H9 (cell line): Measurements from ENCODE around the gene ELL3. TPM values are rescaled to one million over a fixed set of nuclear protein-coding genes. Genes with fewer than 3 reads are reported as not detected.

Source experiments
- DNase-seq: peaks from one replicate; pipeline ENCODE4 v3.0.0-alpha.2; 2017
- H2AFZ ChIP-seq: one replicate; pipeline ENCODE4 v1.6.1; 2013; ENCODE audit warnings: mild to moderate bottlenecking, low read length, control low read depth, moderate library complexity
- H2AK5ac ChIP-seq: 2 replicates; pipeline ENCODE4 v1.6.1; 2013; ENCODE audit warnings: low read length, control low read depth, mixed read lengths; ENCODE audit not compliant: insufficient read length
- H2BK120ac ChIP-seq: one replicate; pipeline ENCODE4 v1.6.1; 2013; ENCODE audit warnings: low read depth, mild to moderate bottlenecking, low read length, control low read depth, inconsistent platforms; ENCODE audit not compliant: poor library complexity, severe bottlenecking
- H2BK12ac ChIP-seq: 2 replicates; pipeline ENCODE4 v1.6.1; 2013; ENCODE audit warnings: low read length, control low read depth, mixed read lengths, low read depth; ENCODE audit not compliant: insufficient read length
- H2BK15ac ChIP-seq: 2 replicates; pipeline ENCODE4 v1.6.1; 2013; ENCODE audit warnings: low read depth, low read length, control low read depth
- H2BK20ac ChIP-seq: one replicate; pipeline ENCODE4 v1.6.1; 2013; ENCODE audit warnings: low read depth, mild to moderate bottlenecking, low read length, control low read depth, inconsistent platforms; ENCODE audit not compliant: poor library complexity, severe bottlenecking
- H2BK5ac ChIP-seq: 2 replicates; pipeline ENCODE4 v1.6.1; 2013; ENCODE audit warnings: low read length, control low read depth, mixed read lengths; ENCODE audit not compliant: insufficient read length
- H3K14ac ChIP-seq: 2 replicates; pipeline ENCODE4 v1.6.1; 2013; ENCODE audit warnings: low read length, control low read depth; ENCODE audit not compliant: insufficient read depth
- H3K18ac ChIP-seq: 2 replicates; pipeline ENCODE4 v1.6.1; 2013; ENCODE audit warnings: low read depth, mild to moderate bottlenecking, mixed read lengths, low read length, control low read depth; ENCODE audit not compliant: insufficient read length
- H3K23ac ChIP-seq: 2 replicates; pipeline ENCODE4 v1.6.1; 2013; ENCODE audit warnings: low read length, control low read depth, mixed read lengths, low read depth; ENCODE audit not compliant: insufficient read length
- H3K23me2 ChIP-seq: 2 replicates; pipeline ENCODE4 v1.6.1; 2013; ENCODE audit warnings: low read depth, mild to moderate bottlenecking, mixed read lengths, low read length, control low read depth; ENCODE audit not compliant: insufficient read length, poor library complexity, severe bottlenecking
- H3K27ac ChIP-seq: 2 replicates; pipeline ENCODE4 v1.5.1; 2013; ENCODE audit warnings: low read length, control low read depth, mixed read lengths, low read depth; ENCODE audit not compliant: insufficient read length
- H3K27me3 ChIP-seq: 2 replicates; pipeline ENCODE4 v1.6.1; 2013; ENCODE audit warnings: low read length, control low read depth, inconsistent platforms; ENCODE audit not compliant: insufficient read depth
- H3K4ac ChIP-seq: 2 replicates; pipeline ENCODE4 v1.6.1; 2013; ENCODE audit warnings: low read depth, mild to moderate bottlenecking, control low read depth, inconsistent platforms, low read length, moderate library complexity
- H3K4me1 ChIP-seq: 2 replicates; pipeline ENCODE4 v1.6.1; 2013; ENCODE audit warnings: low read length, control low read depth, inconsistent platforms; ENCODE audit not compliant: insufficient read depth
- H3K4me2 ChIP-seq: 2 replicates; pipeline ENCODE4 v1.6.1; 2013; ENCODE audit warnings: low read length, control low read depth, mixed read lengths; ENCODE audit not compliant: insufficient read length, insufficient read depth
- H3K56ac ChIP-seq: 2 replicates; pipeline ENCODE4 v1.6.1; 2013; ENCODE audit warnings: low read depth, mild to moderate bottlenecking, mixed read lengths, low read length, control low read depth; ENCODE audit not compliant: insufficient read length
- H3K79me1 ChIP-seq: 2 replicates; pipeline ENCODE4 v1.6.1; 2013; ENCODE audit warnings: low read depth, mild to moderate bottlenecking, moderate library complexity, low read length, control low read depth, inconsistent platforms; ENCODE audit not compliant: insufficient read depth, poor library complexity, severe bottlenecking
- H3K79me2 ChIP-seq: 2 replicates; pipeline ENCODE4 v1.6.1; 2013; ENCODE audit warnings: low read length, control low read depth, inconsistent platforms; ENCODE audit not compliant: insufficient read depth
- H3K9ac ChIP-seq: 2 replicates; pipeline ENCODE4 v1.6.1; 2013; ENCODE audit warnings: low read length, control low read depth, mixed read lengths; ENCODE audit not compliant: insufficient read length; ENCODE audit errors: extremely low read depth
- H3K9me3 ChIP-seq: one replicate; pipeline ENCODE4 v1.6.1; 2013; ENCODE audit warnings: low read depth, low read length, inconsistent platforms; ENCODE audit not compliant: control insufficient read depth
- H3T11ph ChIP-seq: one replicate; pipeline ENCODE4 v1.6.1; 2013; ENCODE audit warnings: mild to moderate bottlenecking, low read length, control low read depth, inconsistent platforms
- H4K20me1 ChIP-seq: one replicate; pipeline ENCODE4 v1.6.1; 2013; ENCODE audit not compliant: control insufficient read depth, insufficient read length, insufficient read depth
- H4K5ac ChIP-seq: 2 replicates; pipeline ENCODE4 v1.6.1; 2013; ENCODE audit warnings: low read depth, mild to moderate bottlenecking, mixed read lengths, low read length, control low read depth; ENCODE audit not compliant: insufficient read length
- H4K8ac ChIP-seq: replicated peaks from 2 replicates; pipeline ENCODE4 v1.6.1; 2013; ENCODE audit warnings: low read length, control low read depth, mixed read lengths, low read depth; ENCODE audit not compliant: insufficient read length
- H4K91ac ChIP-seq: 2 replicates; pipeline ENCODE4 v1.6.1; 2013; ENCODE audit warnings: low read depth, mild to moderate bottlenecking, moderate library complexity, mixed read lengths, low read length, control low read depth; ENCODE audit not compliant: insufficient read length
- H3K27ac Mint-ChIP-seq, 3 experiments: 2 replicates in 2 of 3; 3 replicates in 1 of 3; pipeline ENCODE4 v1.8.0; 2020 to 2021; ENCODE audit warnings: mixed read lengths in 3 of 3, mild to moderate bottlenecking in 1 of 3, moderate library complexity in 1 of 3
- H3K27me3 Mint-ChIP-seq: 2 replicates; pipeline ENCODE4 v1.8.0; 2021; ENCODE audit warnings: low read depth, mild to moderate bottlenecking, moderate library complexity, mixed read lengths
- H3K36me3 Mint-ChIP-seq, 3 experiments: 2 replicates in 2 of 3; 3 replicates in 1 of 3; pipeline ENCODE4 v1.8.0; 2020 to 2021; ENCODE audit warnings: low read depth in 3 of 3, mixed read lengths in 3 of 3; ENCODE audit not compliant: insufficient read depth in 1 of 3
- H3K4me1 Mint-ChIP-seq, 2 experiments: 2 replicates each; pipeline ENCODE4 v1.8.0; 2020; ENCODE audit warnings: mixed read lengths in 2 of 2
- H3K4me3 Mint-ChIP-seq, 2 experiments: 2 replicates in 1 of 2; 3 replicates in 1 of 2; pipeline ENCODE4 v1.8.0; 2020 to 2021; ENCODE audit warnings: mild to moderate bottlenecking in 2 of 2, mixed read lengths in 2 of 2, moderate library complexity in 1 of 2
- H3K9me3 Mint-ChIP-seq, 2 experiments: 2 replicates in 1 of 2; 3 replicates in 1 of 2; pipeline ENCODE4 v1.8.0; 2020; ENCODE audit warnings: mild to moderate bottlenecking in 2 of 2, mixed read lengths in 2 of 2, moderate library complexity in 1 of 2
- total RNA-seq: library from RNA; stranded (reverse); gene quantifications from 2 replicates; pipeline ENCODE4 v1.2.1, GENCODE V29; 2021
- TF ChIP-seq, protein P1 (sequence below): fragments of 200-600 bp; sonication (generic); conservative IDR thresholded peaks from 3 replicates; pipeline ENCODE4 v1.8.0; 2021; ENCODE audit warnings: antibody characterized with exemption, mild to moderate bottlenecking

The ELL3 gene
- total RNA-seq, 1 experiment from 2014 or later = 6.4 TPM

DNA sequence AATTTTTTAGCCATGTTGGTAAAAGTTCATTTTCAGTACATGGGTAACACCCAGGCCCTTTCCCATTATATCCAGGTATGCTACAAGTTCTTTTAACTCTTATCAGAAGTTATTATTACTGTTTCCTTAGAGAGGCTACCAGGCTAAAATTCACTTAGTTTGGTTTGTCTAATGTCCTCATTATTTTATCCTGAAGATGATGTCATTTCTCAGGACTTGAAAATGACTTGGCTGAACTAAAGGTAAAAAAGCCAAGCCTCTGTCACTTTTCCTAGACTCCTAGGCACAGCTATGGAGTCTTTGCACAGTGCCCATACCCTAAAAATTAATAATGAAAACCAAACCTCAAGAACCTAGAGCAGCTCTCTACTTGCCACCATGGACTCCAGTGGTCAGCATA lies 4.1 kb downstream of the ELL3 start:
- no peak for DNase-seq
- Histone ChIP-seq H3K23me2 (peaks cover 13% of the 10 kb centered on the region), H2BK15ac (no peak overlapping the region), H3K56ac (no peak overlapping the region), H3K4me2 (no peak overlapping the region), H3K9me3 (no peaks in the 10 kb centered on the region), H4K20me1 (no peaks in the 10 kb centered on the region), H2BK20ac (no peak overlapping the region), H3T11ph (no peak overlapping the region), H4K5ac (no peak overlapping the region), H3K79me2 (no peaks in the 10 kb centered on the region), H3K4ac (no peak overlapping the region), H2BK12ac (no peak overlapping the region), H4K91ac (no peak overlapping the region), H2AFZ (no peak overlapping the region), H2AK5ac (no peak overlapping the region), H3K79me1 (no peaks in the 10 kb centered on the region), H4K8ac (no peak overlapping the region), H3K9ac (no peak overlapping the region), H3K14ac (no peak overlapping the region), H2BK5ac (no peak overlapping the region), H3K23ac (no peak overlapping the region), H2BK120ac (no peak overlapping the region), H3K4me1 (no peaks in the 10 kb centered on the region; the same call in 1 of the 2 replicates), H3K27me3 (no peaks in the 10 kb centered on the region), H3K18ac (no peak overlapping the region), H3K27ac (no peak overlapping the region)
- Mint-ChIP-seq H3K27ac (peak overlapping the region in 1 of 3 experiments; percentile 74; a peak in 1 of 7 replicates), H3K4me1 (peaks cover 12 to 13% of the 10 kb centered on the region in 2 experiments), H3K4me3 (no peak overlapping the region), H3K9me3 (no peaks in the 10 kb centered on the region; a peak in 1 of 5 replicates), H3K27me3 (no peaks in the 10 kb centered on the region; the same call in 1 of the 2 replicates), H3K36me3 (peaks cover 40 to 72% (median 57%) of the 10 kb centered on the region in 3 experiments; a peak in 6 of 7 replicates)
- TF ChIP-seq, protein P1, sequence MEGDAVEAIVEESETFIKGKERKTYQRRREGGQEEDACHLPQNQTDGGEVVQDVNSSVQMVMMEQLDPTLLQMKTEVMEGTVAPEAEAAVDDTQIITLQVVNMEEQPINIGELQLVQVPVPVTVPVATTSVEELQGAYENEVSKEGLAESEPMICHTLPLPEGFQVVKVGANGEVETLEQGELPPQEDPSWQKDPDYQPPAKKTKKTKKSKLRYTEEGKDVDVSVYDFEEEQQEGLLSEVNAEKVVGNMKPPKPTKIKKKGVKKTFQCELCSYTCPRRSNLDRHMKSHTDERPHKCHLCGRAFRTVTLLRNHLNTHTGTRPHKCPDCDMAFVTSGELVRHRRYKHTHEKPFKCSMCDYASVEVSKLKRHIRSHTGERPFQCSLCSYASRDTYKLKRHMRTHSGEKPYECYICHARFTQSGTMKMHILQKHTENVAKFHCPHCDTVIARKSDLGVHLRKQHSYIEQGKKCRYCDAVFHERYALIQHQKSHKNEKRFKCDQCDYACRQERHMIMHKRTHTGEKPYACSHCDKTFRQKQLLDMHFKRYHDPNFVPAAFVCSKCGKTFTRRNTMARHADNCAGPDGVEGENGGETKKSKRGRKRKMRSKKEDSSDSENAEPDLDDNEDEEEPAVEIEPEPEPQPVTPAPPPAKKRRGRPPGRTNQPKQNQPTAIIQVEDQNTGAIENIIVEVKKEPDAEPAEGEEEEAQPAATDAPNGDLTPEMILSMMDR = no peak
